ENCODE results near the gene SMAP1.

SMAP1 gene

GRCh38 chr6:70903665-70904452 is 236.2 kb downstream of the SMAP1 start:
- Histone ChIP-seq H3K36me3 (ENCODE audit: insufficient read depth, low read length) (no peaks in the 10 kb centered on the region), H3K27me3 (ENCODE audit: insufficient read depth, low read length) (no peaks in the 10 kb centered on the region)
- no CpG with 5 or more reads among the region's 2 CpGs for WGBS

GRCh38 chr6:70905742-70906141 is 238.1 kb downstream of the SMAP1 start:
- Histone ChIP-seq H3K9ac (ENCODE audit: low read depth, low read length) (no peak overlapping the region), H3K27me3 (ENCODE audit: insufficient read depth, low read length) (no peaks in the 10 kb centered on the region), H3K9me3 (ENCODE audit: insufficient read depth, low read depth, low read length) (no peaks in the 10 kb centered on the region), H3K36me3 (ENCODE audit: insufficient read depth, low read length) (no peaks in the 10 kb centered on the region), H3K4me3 (ENCODE audit: low read length) (no peak overlapping the region), H3K4me1 (ENCODE audit: insufficient read depth, low read length) (no peaks in the 10 kb centered on the region), H3K27ac (ENCODE audit: low read depth, low read length) (no peak overlapping the region)
- WGBS, result no CpG with 5 or more reads among the region's 1 CpG

More at GRCh38 chr6:70903665-70904452, 236.2 kb downstream of the SMAP1 start:
- Histone ChIP-seq H3K27ac (ENCODE audit: low read depth, low read length) (no peak overlapping the region), H3K9ac (ENCODE audit: low read depth, low read length) (no peak overlapping the region), H3K9me3 (ENCODE audit: insufficient read depth, low read depth, low read length) (no peaks in the 10 kb centered on the region), H3K4me3 (ENCODE audit: low read length) (no peak overlapping the region), H3K4me1 (ENCODE audit: insufficient read depth, low read length) (no peaks in the 10 kb centered on the region)

Data from HUES64 (cell line).